GM12878 (cell line): ENCODE data around the gene GNG12. TPM values are rescaled to one million over a fixed set of nuclear protein-coding genes. Genes with fewer than 3 reads are reported as not detected.

ENCODE experiments used
- ATAC-seq: fragments of 200-7000 bp; cut with Tn5 transposase; 3 replicates; pipeline ENCODE4 v1.9.1; 2020; ENCODE audit warnings: mild to moderate bottlenecking, moderate library complexity
- BruUV-seq: library from RNA; stranded (reverse); fragments of 400-500 nt; replicated peaks from 2 replicates; lab custom pipeline; 2021; lab: Mats Ljungman, UMichigan
- CTCF ChIA-PET: fragments of 300-600 bp; sonication (Branson Sonifier 250); formaldehyde crosslinking; extraction: SDS; loops from one replicate; lab custom pipeline; 2021; ENCODE audit warnings: inconsistent platforms; lab: Yijun Ruan, JAX
- POLR2A ChIA-PET: fragments of 350-600 bp; formaldehyde crosslinking; extraction: SDS; loops from one replicate; lab custom pipeline; 2021; ENCODE audit warnings: inconsistent platforms; lab: Charles Lee
- RAD21 ChIA-PET: fragments of 300-600 bp; sonication (Branson Sonifier 250); formaldehyde crosslinking; loops from one replicate; lab custom pipeline; 2023; ENCODE audit warnings: antibody characterized with exemption; ENCODE audit not compliant: unreplicated experiment; lab: Charles Lee
- SMC1A ChIA-PET: fragments of 300-600 bp; sonication (Branson Sonifier 250); formaldehyde crosslinking; loops from one replicate; lab custom pipeline; 2023; ENCODE audit not compliant: unreplicated experiment, uncharacterized antibody; lab: Charles Lee
- DNase-seq: peaks from one replicate; pipeline ENCODE4 v3.0.0-alpha.2; 2011; ENCODE audit warnings: low read depth, low spot score
- FAIRE-seq: peaks from 3 replicates; lab custom pipeline; 2011; peaks lifted over from hg19 to GRCh38; lab: Jason Lieb, UNC
- H2AFZ ChIP-seq: 2 replicates; pipeline ENCODE4 v1.6.0; 2011; ENCODE audit warnings: low read depth, low read length, control low read depth; ENCODE audit not compliant: control insufficient read depth
- H3K27ac ChIP-seq: 2 replicates; pipeline ENCODE4 v1.5.1; 2011; ENCODE audit warnings: control low read depth; ENCODE audit not compliant: control insufficient read depth, insufficient read depth
- H3K27me3 ChIP-seq, 2 experiments: replicated peaks in 1 of 2; 2 replicates each; pipeline versions ENCODE4 v1.6.0 to v1.6.1; 2011; ENCODE audit warnings: low read length in 1 of 2; ENCODE audit not compliant: control insufficient read depth in 2 of 2, insufficient read depth in 2 of 2
- H3K36me3 ChIP-seq, 2 experiments: 2 replicates each; pipeline ENCODE4 v1.5.1; 2011; ENCODE audit warnings: low read length in 1 of 2; ENCODE audit not compliant: control insufficient read depth in 2 of 2, insufficient read depth in 2 of 2
- H3K4me1 ChIP-seq: 2 replicates; pipeline ENCODE4 v1.6.1; 2011; ENCODE audit warnings: mild to moderate bottlenecking, low read length, moderate library complexity, mixed read lengths; ENCODE audit not compliant: control insufficient read depth, insufficient read depth
- H3K4me2 ChIP-seq: 2 replicates; pipeline ENCODE4 v1.6.0; 2011; ENCODE audit warnings: control low read depth; ENCODE audit not compliant: control insufficient read depth, insufficient read depth
- H3K4me3 ChIP-seq: fragments of 200-600 bp; sonication (generic); 2 replicates; pipeline ENCODE4 v1.5.1; 2016
- H3K79me2 ChIP-seq: 2 replicates; pipeline ENCODE4 v1.6.0; 2011; ENCODE audit warnings: low read length; ENCODE audit not compliant: control insufficient read depth, insufficient read depth
- H3K9ac ChIP-seq: 2 replicates; pipeline ENCODE4 v1.8.0; 2011; ENCODE audit warnings: low read length, control low read depth, mixed read lengths; ENCODE audit not compliant: control insufficient read depth, insufficient read depth
- H3K9me3 ChIP-seq: replicated peaks from 3 replicates; pipeline ENCODE4 v1.5.1; 2011; ENCODE audit warnings: mild to moderate bottlenecking, low read length; ENCODE audit not compliant: control insufficient read depth, insufficient read depth
- H4K20me1 ChIP-seq: 2 replicates; pipeline ENCODE4 v1.6.0; 2011; ENCODE audit not compliant: control insufficient read depth, insufficient read depth
- CREB1 ChIP-seq: IDR thresholded peaks from 2 replicates; pipeline ENCODE4 v1.6.1; 2012; ENCODE audit warnings: low read depth, mild to moderate bottlenecking, inconsistent platforms
- HDAC6 ChIP-seq: fragments of 200-600 bp; sonication (generic); IDR thresholded peaks from one replicate; pipeline ENCODE4 v1.8.0; 2017; ENCODE audit warnings: antibody characterized with exemption; ENCODE audit not compliant: unreplicated experiment
- LARP7 ChIP-seq: fragments of 450-650 bp; IDR thresholded peaks from 2 replicates; pipeline ENCODE4 v1.6.1; 2017; ENCODE audit warnings: mild to moderate bottlenecking
- NFXL1 ChIP-seq: fragments of 450-650 bp; IDR thresholded peaks from 2 replicates; pipeline ENCODE4 v1.6.1; 2017; ENCODE audit warnings: antibody characterized with exemption, mild to moderate bottlenecking, borderline replicate concordance
- NR2C2 ChIP-seq: IDR thresholded peaks from 2 replicates; pipeline ENCODE4 v1.6.1; 2011; ENCODE audit warnings: borderline replicate concordance, low read depth; ENCODE audit not compliant: control insufficient read depth, insufficient read length
- PAX5 ChIP-seq: IDR thresholded peaks from 2 replicates; pipeline ENCODE4 v1.6.1; 2011; ENCODE audit warnings: low read depth, low read length, borderline replicate concordance
- RB1 ChIP-seq: fragments of 450-650 bp; formaldehyde crosslinking; IDR thresholded peaks from 2 replicates; pipeline ENCODE4 v1.6.1; 2017; ENCODE audit warnings: mild to moderate bottlenecking, borderline replicate concordance
- SRF ChIP-seq, 2 experiments: IDR thresholded peaks; 2 replicates each; pipeline ENCODE4 v1.6.1; 2011; ENCODE audit warnings: low read depth in 2 of 2, low read length in 2 of 2, mild to moderate bottlenecking in 1 of 2, moderate library complexity in 1 of 2
- TARDBP ChIP-seq: IDR thresholded peaks from 2 replicates; pipeline ENCODE4 v1.6.1; 2016; ENCODE audit warnings: borderline replicate concordance
- ZNF24 ChIP-seq: fragments of 450-650 bp; IDR thresholded peaks from 2 replicates; pipeline ENCODE4 v1.6.1; 2017; ENCODE audit warnings: antibody characterized with exemption, mild to moderate bottlenecking
- ZNF274 ChIP-seq: IDR thresholded peaks from one replicate; pipeline ENCODE4 v1.8.0; 2011; ENCODE audit not compliant: insufficient read length, insufficient read depth
- WGBS: methylation state at CpG from one replicate; pipeline ENCODE4 v1.1.6; 2016; ENCODE audit warnings: low lambda C conversion rate; ENCODE audit not compliant: insufficient replicate concordance, insufficient coverage; ENCODE audit errors: missing lambda C conversion rate; 5-methylcytosine and 5-hydroxymethylcytosine counted together
- in situ Hi-C: fragments of 300-500 bp; cut with MboI; formaldehyde crosslinking; loops from 9 replicates; pipeline ENCODE4 v1.14.3; 2018; ENCODE audit warnings: mixed read lengths
- intact Hi-C: fragments of 100-400 bp; cut with micrococcal nuclease; formaldehyde crosslinking; loops from one replicate; pipeline ENCODE4 v1.14.2; 2022; ENCODE audit not compliant: unreplicated experiment
- polyA plus RNA-seq, 11 experiments: library from polyadenylated mRNA; depleted of rRNA in 4 of 11; unstranded in 6 of 11; stranded (reverse) in 5 of 11; fragments of >200 nt; fragmentation: Nextera tagmentation in 4 of 11; fragmentation: Illumina TruSeq in 1 of 11; extraction: Ambion mirVana in 4 of 11; extraction: Trizol in 1 of 11; gene quantifications; 1 replicate in 1 of 11; 2 replicates in 10 of 11; pipeline versions ENCODE4 v1.2.1 to v1.2.3, GENCODE V29; 2011 to 2016; ENCODE audit warnings: inconsistent platforms in 2 of 11, missing spikeins in 2 of 11, low read depth in 1 of 11
- total RNA-seq, 4 experiments: library from RNA; depleted of rRNA in 3 of 4; stranded (reverse); fragments of >200 nt in 3 of 4; fragmentation: Illumina TruSeq in 1 of 4; extraction: Trizol in 1 of 4; gene quantifications; 2 replicates each; pipeline versions ENCODE4 v1.2.1 to v1.2.3, GENCODE V29; 2013 to 2021
- TF ChIP-seq, protein P1 (sequence below): IDR thresholded peaks from 2 replicates; pipeline ENCODE4 v1.6.1; 2011; ENCODE audit warnings: borderline replicate concordance, low read depth, mild to moderate bottlenecking, moderate library complexity, mixed read lengths, low read length; ENCODE audit not compliant: insufficient read depth; ENCODE audit errors: extremely low read length
- TF ChIP-seq, protein P2 (sequence below): fragments of 150-350 bp; IDR thresholded peaks from 2 replicates; pipeline ENCODE4 v1.6.1; 2014; ENCODE audit warnings: mild to moderate bottlenecking, low read depth, low read length

GNG12 gene
- total and polyA plus RNA-seq, 10 of the 15 experiments (the other 5 are each of a cell fraction or from before 2014, with no cell fraction given): 0.22 to 32.8 (median 0.35) TPM

DNA sequence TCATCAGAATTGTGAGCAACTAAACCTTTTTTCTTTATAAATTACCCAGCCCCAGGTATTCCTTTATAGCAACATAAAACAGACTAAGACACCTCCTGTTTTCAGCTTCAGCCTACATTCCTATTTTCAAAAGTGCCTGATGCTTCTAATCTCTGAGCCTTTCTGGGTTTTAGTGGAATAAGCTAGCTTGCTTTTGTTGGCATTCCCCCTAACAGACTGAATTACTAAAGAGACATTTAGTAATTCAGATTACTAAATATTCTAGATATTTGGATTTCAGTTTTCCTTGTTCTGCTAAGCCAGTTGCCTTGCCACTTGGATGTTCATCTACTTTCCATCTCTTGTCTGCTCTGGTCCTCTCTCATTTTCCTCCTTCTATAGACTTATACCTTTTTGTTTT is 10.5 kb upstream of the GNG12 start (continued):
- TF ChIP-seq, protein P1, sequence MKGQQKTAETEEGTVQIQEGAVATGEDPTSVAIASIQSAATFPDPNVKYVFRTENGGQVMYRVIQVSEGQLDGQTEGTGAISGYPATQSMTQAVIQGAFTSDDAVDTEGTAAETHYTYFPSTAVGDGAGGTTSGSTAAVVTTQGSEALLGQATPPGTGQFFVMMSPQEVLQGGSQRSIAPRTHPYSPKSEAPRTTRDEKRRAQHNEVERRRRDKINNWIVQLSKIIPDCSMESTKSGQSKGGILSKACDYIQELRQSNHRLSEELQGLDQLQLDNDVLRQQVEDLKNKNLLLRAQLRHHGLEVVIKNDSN: no peak
- TF ChIP-seq PAX5 (no peak), NFXL1 (no peak)
- TF ChIP-seq, protein P2, sequence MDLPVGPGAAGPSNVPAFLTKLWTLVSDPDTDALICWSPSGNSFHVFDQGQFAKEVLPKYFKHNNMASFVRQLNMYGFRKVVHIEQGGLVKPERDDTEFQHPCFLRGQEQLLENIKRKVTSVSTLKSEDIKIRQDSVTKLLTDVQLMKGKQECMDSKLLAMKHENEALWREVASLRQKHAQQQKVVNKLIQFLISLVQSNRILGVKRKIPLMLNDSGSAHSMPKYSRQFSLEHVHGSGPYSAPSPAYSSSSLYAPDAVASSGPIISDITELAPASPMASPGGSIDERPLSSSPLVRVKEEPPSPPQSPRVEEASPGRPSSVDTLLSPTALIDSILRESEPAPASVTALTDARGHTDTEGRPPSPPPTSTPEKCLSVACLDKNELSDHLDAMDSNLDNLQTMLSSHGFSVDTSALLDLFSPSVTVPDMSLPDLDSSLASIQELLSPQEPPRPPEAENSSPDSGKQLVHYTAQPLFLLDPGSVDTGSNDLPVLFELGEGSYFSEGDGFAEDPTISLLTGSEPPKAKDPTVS: no peak

GRCh38 chr1:67843331-67843730 is 10.1 kb upstream of the GNG12 start:
- ATAC-seq (no peak), DNase-seq (no peak), FAIRE-seq (no peak)
- no peak overlapping the region for H3K4me3 ChIP-seq
- no peak overlapping the region for H3K4me2 ChIP-seq
- TF ChIP-seq ZNF274: no peak
- no peak for TF ChIP-seq RB1
- no peak for TF ChIP-seq LARP7
- TF ChIP-seq TARDBP: no peak
- no peak for TF ChIP-seq CREB1
- TF ChIP-seq, protein P2: no peak
- no peak for TF ChIP-seq HDAC6
- TF ChIP-seq NR2C2: no peak
- TF ChIP-seq SRF (IDR thresholded peaks at IDR 0.05; ENCODE audit: low read depth in 2 of 2, low read length in 2 of 2): no peak
- no peak for TF ChIP-seq ZNF24
- ChIA-PET CTCF (interaction anchor here (0.7 to 16.2 kb wide), 3 partner anchors 9 to 75 kb away, joined by 3 to 315 read pairs (median 3); no protein-coding TSS in a partner anchor), SMC1A (interaction anchor here (1.0 to 47.8 kb wide), 2 partner anchors 9 to 70 kb away, joined by 6 to 1058 read pairs; no protein-coding TSS in a partner anchor), POLR2A (no interaction called here), RAD21 (interaction anchor here (11.6 kb wide), 1 partner anchor 76 kb away, joined by 175 read pairs; no protein-coding TSS in a partner anchor)
- H3K27ac ChIP-seq: no peak overlapping the region
- WGBS: 0% methylated on average over 1 of the region's 1 CpG
- H3K79me2 ChIP-seq: no peaks in the 10 kb centered on the region
- no peaks in the 10 kb centered on the region for H3K4me1 ChIP-seq
- H2AFZ ChIP-seq: no peak overlapping the region
- H4K20me1 ChIP-seq: no peaks in the 10 kb centered on the region
- no peaks in the 10 kb centered on the region for H3K36me3 ChIP-seq
- BruUV-seq: no TSS peak
- in situ Hi-C loops: no loop called here
- no peak overlapping the region for H3K9ac ChIP-seq
- intact Hi-C loops: no loop called here
- no peaks in the 10 kb centered on the region for H3K9me3 ChIP-seq
- no peaks in the 10 kb centered on the region for H3K27me3 ChIP-seq
